ENCODE results near the gene SPDEF.

The SPDEF gene

DNA sequence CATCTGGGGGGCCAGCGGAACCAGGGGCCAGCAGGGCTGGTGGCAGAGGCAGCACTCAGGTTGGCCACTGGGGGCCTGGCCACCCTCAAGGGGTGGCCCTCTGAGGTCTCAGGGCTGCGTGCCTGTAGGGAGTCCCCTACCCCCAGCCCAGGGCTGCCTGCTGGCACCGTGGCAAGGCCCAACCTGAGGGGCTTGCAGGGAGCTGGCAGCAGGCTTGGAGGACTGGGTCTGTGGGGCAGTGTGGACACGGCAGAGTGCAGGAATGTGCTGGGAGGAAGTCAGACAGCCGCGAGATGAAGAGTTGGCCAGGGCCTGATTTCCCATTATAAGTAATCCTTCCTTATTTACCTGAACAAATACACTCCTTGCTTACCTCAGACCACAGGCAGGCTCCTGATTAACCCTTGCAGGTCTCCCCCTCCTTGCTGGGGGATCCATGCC, at the start of gene SPDEF:
TSS of gene SPDEF (minus strand) at position 299 of the 441 bp plus-strand sequence. CDS start 11,874 bp downstream, outside the sequence.
- DNase-seq (ENCODE audit: extremely low read depth in 1 of 2, low read depth in 1 of 2), result no peak

DNA sequence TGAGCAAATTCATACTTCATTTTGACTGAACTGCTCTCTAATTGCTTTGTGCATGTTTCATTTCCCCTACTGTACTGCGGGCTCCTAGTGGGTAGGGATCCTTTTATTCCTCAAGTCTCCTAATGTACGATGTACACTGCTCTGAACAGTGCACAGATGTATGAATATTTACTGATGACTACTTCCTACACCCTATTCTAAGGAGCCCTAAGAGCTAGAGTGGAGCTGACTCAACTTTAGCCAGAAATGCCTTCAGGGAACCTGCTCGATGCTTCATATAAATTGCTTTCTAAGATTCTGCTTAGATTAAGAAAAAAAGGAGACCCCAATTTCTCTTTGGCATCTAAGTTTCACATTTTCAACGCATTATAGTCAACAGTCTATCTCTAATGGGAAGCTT, 47.6 kb upstream of the SPDEF start:
- DNase-seq (ENCODE audit: extremely low read depth in 1 of 2, low read depth in 1 of 2), result no peak

DNA sequence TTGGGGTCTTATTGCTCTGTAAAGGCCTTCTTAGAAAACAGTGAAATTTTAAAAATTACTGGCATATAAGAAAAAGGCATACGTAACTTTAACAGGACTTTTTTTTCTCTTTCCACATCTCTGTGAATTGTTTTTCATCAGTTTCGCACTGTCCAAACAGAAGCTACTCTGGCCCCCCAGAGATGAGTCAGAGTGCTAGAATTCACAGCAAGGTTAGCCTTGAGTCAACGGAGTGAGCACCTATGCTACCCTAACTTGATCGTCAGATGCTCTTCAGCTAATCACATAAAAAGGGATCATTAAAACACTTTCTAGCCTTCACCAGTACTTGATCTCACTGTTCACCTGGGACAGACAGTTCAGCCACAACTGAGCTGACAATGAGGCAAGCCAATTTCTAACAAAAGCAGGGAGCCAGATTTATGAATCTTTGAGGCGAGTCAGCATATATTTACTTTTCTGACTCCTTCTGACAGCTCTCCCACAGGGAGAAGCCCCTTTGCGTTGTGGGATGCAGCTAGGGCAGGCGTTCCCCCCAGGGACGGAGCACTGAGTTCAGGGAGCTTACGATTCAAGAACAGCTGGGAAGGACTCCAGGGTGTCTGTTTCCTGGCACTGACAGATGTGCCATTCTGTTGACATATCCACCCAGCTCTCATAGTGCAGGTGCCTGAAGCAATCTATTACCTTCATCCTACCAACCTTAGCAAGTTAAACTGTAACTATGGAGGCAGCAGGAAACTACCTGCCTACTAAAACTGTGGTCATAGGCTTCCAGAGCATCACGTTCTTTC, 46.4 kb upstream of the SPDEF start:
- DNase-seq (ENCODE audit: extremely low read depth in 1 of 2, low read depth in 1 of 2), result no peak

DNA sequence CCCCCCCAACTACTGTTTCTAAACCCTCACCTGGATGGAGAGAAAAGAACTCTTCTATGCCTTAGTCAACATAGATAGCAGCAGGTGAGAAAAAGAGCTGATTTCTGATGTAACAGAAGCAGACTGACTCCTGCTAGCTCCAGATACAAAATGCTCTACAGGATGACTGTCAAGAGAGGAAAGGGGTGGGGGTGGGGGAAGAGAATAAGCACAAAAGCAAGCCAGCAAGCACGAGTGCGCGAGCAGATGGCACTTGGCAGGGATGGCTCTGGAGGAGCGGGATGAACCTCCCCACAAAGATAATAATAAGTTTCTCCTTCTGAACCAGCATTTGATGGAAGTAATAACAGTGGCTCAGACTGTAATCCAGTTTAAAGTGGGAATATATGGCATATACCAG, 45.6 kb upstream of the SPDEF start:
- no peak for DNase-seq (ENCODE audit: extremely low read depth in 1 of 2, low read depth in 1 of 2)

DNA sequence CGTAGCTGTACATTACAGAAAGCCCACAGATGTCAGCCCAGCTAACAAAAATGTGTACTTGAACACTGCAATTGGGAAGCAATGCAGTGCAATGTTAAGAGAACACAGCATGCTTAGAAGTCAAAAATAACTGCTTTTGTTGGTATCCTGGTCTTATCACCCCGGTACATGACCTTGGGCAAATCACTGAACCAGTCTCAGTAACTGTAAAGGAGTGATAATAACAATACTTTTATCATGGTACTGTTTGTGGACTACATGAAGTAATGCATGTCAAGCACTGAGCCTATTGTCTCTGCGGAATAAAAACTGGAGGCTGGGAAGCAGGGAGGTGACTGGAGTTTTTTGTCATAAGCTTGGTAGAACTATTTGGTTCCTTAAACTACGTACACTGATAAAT, 44.7 kb upstream of the SPDEF start:
- DNase-seq (ENCODE audit: extremely low read depth in 1 of 2, low read depth in 1 of 2), result no peak

DNA sequence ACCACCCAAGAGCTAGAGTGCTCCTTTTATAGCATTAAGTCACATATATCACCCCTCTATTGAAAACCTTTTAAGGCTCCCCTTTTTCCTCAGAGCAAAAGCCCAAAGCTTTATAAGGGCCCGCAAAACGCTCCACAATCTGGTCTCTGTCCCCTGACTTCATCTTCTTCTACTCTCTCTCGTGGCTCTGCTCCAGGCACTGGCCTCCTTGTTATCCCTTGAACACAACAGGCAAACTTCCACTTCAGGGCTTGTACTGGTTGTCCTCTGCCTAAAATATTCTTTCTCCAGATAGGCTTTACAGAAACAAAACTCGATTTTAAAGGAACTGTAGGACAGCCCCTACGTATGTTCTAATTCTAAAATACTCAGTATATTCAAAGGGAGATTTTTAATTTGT, 44.0 kb upstream of the SPDEF start:
- no peak for DNase-seq (ENCODE audit: extremely low read depth in 1 of 2, low read depth in 1 of 2)

DNA sequence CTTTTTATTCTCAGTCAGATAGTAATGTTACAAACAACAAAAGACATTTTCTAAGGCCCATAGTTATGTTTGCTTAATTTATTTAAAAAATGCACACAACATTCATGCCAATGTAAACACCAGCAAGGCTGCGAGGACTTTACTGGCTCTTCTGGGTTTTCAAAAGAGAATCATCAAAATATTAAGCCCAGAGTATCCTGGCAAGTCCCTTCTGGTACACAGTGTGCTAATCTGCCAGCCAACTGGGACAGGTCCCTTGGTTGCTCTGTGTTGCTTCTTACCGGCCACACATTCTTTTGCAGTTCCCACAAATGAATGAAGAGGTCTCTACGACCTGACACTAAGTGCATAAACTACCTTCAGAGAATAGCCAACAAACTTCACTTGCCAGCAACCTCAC, 42.6 kb upstream of the SPDEF start:
- DNase-seq (ENCODE audit: extremely low read depth in 1 of 2, low read depth in 1 of 2), result no peak

DNA sequence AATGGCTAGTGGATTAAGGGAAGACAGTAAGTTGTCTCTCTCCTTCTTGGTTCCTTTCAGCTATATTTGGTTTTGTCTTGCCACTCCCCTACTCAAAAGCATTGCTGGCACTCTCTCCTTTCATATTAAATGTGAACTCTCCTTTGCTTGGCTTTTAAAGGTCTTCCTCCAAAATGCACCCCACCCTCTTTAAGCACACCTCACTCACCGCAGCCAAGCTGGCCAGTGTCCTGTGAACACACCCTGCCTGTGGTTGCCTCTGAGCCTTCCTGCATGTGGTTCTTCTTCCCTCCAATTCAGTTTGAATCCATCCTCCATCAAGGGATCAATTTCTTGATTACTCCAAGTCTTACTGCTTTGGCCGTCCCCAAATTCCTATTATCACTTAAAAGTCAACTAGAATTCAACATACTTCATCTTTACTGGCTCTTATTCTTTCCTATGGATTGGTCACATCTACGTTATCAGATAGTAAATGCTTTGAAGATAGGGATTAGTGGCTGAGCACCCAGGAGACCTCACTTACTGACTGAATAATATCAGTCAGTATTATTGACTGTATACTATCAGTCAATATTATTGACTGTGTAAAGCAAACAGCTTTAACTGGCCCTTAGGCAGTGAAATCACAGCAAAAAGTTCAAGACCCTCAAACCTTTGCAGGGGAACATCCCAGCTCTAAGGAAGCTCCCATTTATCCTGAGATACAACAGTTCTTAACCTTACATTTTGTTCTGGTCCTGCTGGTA, 41.6 kb upstream of the SPDEF start:
- DNase-seq (ENCODE audit: extremely low read depth in 1 of 2, low read depth in 1 of 2), result no peak

DNA sequence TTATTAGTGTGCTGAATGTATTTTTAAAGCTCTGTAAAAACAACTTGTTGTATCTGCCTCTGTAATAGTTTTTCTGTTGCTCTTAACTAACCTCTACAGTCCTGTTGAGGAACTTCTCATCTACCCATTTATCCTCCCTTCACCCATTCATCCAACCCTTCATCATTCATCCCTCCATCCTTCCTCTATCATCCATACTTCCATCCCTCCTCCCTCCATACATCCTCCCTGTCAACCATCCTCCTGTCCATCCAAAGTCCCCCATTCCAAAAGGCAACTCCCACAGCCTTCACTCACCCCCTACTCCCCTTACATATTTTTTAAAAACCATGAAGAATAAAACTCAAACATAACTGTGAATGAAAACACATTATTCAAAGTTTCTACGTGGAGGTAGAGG, 40.7 kb upstream of the SPDEF start:
- DNase-seq (ENCODE audit: extremely low read depth in 1 of 2, low read depth in 1 of 2), result no peak

DNA sequence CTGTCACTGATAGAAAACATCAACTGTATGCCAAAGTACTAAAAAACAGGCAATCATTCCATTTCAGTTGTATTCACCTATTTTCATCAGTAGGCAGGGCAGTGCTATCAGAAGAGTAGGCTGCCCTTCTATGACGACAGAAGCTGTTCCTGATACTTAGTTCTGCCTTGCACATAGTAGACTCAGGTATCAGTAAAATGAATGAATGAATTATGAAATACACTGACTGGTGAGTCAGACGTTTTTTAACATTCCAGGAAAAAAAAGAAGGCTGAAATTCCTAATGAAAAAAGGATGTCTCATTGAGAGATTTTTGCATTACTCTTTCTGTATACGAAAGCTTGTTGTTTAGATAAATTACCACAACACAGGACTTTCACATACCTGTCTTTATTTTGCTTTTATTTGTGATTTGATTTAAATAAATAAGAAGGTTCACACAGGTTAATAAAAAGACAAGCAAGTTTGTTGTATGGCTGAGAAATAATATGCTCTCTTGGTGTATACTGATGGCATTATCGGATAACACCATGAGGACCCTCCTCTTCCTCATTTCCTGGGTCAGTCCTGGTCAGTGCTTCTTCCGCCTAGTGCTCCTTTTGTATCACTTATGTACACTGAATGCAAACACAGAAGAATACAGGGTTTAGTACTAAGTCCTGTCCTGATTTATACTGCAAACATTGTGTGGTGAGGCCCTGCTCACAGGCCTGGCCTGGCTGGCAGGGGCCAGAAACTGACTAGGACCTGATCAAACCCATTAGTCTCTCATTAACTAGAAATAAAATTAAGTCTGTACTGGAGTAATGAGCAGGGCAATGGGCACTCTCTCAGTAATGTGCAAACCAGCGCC, 39.4 kb upstream of the SPDEF start:
- no peak for DNase-seq (ENCODE audit: extremely low read depth in 1 of 2, low read depth in 1 of 2)

DNA sequence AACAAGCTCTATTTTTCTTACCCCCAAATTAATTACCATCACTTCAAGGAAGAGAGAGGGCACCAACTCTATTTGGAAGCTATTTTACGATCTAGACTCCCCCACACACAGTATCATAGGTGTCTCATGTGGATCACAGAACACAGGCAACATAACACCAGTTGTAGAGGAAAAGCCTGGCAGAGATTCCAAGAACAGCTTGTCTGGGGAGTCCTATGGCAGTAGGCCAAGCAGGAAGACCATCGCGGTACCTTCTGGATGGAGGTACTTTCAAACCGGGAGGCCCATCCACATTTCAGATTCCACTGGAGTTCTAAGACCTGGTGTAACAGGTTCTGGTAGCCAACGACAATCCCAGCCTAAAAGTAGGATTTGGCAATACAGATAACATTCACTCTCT, 37.6 kb upstream of the SPDEF start:
- no peak for DNase-seq (ENCODE audit: extremely low read depth in 1 of 2, low read depth in 1 of 2)

DNA sequence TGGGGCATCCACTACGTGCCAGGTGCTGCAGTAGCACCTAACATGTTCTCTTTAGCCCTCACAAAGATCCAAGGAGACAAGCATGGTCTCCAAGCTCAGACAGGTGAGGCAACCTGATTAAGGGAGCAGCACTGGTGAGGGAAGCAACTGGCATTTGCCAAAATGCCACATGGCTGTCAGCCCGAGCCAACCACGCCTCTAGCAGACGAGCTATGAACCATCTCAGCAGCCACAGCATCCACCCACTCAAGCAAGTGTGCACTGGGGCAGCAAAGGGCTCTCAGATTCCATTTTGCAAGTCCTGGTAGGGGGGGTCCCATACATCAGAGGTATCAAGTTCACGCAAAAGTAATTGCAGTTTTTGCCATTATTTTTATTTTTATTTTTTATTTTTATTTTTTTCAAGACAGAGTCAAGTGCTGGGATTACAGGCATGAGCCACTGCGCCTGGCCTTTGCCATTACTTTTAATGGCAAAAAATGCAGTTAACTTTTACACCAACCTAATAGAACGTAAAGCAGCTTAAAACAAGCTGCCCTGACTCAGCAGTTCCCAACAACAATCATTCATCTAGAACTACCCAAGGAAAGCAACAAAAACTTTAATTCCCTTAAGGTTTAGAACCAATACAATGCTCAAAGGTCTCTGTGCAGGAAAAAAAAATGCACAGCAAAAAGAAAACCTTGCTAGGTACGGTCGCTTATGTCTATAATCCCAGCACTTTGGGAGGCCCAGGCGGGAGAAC, 36.3 kb upstream of the SPDEF start:
- peak in 1 of 2 donors; percentile 8 for DNase-seq (ENCODE audit: extremely low read depth in 1 of 2, low read depth in 1 of 2)

DNA sequence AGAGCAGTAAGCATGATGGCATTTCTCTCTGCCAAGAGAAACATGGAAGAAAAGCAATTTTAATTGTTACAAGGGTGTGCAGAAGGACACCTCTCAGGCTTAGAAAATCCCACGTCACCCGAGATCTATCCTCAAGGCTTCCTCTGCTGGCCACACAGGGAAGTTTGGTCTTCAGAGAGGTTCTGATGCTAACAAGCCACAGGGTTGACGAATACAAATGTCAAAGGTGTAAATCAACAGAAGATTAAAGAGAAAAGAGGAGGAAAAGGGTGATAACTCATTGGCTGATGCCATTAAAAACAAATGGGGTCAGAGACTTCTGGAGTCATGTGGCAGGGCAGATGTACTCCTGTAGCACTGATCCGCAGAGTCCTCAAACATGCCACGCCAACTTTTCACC, 33.6 kb upstream of the SPDEF start:
- no peak for DNase-seq (ENCODE audit: extremely low read depth in 1 of 2, low read depth in 1 of 2)

DNA sequence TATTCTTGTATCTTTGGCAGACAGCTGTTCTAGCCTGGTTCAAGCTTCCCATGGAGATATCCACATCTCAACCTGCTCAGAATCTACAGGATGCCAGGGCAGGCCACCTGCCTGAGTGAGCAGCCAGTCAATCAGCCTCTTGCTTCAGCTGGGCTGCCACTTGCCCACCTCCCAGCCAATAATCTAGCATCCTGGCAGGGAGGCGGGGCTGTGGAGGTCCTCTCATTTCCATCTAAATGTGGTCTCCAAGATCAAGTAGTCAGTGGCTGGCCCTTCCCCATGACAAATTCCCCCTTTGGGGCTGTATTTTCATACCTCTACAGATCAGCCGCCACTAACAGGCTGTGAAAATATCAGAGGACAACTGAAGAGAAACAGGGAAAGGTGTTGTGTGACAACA, 33.0 kb upstream of the SPDEF start:
- no peak for DNase-seq (ENCODE audit: extremely low read depth in 1 of 2, low read depth in 1 of 2)

DNA sequence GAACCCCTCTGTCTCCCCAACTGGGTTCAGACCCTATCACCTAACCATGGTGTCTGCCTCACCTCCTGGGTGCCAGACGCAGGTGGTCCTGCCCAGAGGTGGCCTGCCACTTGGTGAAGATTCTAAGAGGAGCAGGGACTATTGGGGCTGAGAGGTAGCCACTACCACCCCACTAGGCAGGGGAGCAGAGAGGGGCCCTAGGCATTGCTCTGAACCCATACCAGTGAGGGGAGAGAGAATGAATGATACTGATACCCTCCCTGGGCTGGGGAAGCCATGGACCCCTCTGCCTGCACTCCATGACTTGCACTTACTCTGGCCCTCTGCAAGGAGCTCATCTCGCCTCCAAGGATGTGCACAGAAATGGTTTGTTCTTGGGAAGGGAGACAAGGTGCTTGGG, 31.7 kb upstream of the SPDEF start:
- DNase-seq (ENCODE audit: extremely low read depth in 1 of 2, low read depth in 1 of 2), result no peak

DNA sequence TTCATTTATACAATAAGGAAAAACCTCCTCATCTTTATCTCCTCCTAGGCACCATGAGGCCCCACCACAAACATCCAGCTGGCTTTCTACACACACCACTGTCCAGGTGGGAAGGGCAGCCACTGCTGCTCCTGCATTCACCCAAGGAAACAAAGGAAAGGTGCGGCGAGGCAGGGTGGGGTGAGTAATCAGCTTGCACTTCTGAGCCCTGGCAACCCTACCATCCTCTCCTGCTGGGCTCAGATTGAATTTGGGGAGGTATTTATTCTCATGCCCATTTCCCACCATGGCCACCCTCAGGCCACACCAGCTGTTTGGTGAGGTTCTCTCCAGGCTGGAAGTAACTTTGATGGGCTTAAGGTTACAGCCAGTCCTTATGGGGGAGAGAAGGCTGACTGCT, 31.2 kb upstream of the SPDEF start:
- no peak for DNase-seq (ENCODE audit: extremely low read depth in 1 of 2, low read depth in 1 of 2)

DNA sequence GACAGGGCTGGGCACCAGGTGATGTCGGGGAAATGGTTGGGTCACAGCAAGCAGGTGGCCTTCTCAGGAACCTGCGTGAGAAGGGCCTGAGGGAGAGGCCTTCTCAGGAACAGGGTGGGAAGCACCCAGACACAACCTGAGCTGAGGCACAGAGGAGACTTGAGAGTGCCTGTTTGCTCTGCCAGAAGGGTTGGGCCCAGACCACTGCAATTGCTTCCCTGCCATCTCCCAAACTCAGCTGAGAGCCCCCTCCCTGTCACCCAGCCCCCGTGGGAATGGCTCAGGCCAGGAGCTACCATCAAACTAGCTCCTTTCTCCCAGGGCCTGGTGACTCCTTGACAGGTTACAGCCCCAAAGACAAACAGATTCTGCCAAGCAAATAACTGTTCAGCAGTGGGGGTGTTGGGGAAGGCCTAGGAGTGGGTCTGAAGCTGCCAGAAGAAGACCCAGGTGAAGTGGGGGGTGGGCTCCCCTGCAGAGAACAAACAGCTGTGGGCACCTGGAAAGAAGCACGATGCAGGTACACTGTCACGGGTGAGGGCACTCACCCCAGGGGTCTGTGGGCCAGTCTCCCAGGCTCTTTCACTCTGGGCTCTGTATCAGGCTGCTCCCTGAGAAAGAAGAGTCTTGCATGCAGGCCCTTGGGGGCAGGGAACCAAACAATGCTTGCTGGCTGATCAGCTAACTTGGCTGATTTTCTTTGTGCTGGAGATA, 30.4 kb upstream of the SPDEF start:
- DNase-seq (ENCODE audit: extremely low read depth in 1 of 2, low read depth in 1 of 2), result no peak

DNA sequence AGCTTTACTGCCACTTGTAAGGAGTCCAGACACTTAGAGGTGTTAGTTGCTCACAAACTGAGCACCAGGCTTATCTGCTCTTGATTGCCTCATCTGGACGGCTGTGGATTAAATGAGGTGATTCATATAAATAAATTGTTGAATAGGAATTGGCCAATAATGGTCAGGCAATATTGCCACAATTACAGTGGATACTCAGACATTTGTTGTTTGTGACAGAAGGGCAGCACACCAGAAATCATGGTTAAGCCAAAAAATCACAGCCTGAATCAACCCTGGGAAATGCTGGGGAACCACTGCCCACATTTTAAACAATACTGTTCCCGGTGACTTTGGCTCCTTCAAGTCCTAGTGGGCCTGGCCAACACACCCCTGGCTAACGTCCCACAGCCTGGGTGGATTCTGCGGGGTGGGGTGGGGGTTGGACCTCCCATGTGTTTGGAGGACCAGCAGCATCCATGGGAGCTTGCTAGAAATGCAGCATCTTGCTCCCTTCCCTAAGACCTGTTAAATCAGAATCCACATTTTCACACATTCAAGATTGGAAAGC, 29.5 kb upstream of the SPDEF start:
- DNase-seq (ENCODE audit: extremely low read depth in 1 of 2, low read depth in 1 of 2), result no peak

DNA sequence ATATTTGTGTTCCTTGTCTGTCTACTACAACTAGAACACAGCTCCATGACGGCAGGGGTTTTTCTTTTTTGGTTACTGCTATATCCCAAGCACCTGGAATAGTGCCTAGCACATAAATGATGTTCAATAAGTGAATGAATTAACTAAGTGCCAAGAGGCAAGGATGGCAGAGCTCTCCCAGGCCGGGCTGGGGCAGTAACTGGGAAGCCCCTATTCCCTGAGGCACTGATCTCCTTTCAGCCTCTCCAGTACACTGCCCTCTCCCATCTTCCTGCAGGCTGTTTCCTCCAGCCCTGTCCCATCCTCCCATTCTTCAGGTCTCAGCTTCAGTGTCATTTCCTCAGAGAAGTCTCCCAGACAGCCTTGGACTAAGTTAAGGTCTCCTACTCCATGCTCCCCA, 29.0 kb upstream of the SPDEF start:
- no peak for DNase-seq (ENCODE audit: extremely low read depth in 1 of 2, low read depth in 1 of 2)

DNA sequence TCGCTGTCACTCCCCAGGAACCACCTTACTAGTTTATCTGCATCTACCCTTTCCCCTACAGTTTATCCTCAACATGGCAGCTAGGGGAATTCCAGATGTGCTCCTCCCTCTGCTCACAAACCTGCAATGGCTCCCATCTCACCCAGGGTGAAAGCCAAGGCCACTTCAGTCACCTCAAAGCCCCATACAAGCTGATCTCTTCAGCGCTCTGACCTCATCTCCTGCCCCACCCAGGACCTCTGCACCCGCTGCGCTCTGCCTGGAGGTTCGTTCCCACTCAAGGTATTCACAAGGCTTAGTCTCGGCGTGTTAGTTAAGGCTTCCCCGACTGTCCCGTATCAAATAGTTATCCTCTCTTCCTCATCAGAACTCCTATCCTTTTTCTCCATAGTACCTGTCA, 28.6 kb upstream of the SPDEF start:
- no peak for DNase-seq (ENCODE audit: extremely low read depth in 1 of 2, low read depth in 1 of 2)

Data from stimulated activated CD8-positive, alpha-beta memory T cell treated with anti-CD3 and anti-CD28 coated beads, Interleukin-7, amount 100 ng/mL, for 48 hours (primary cell).